C4-2B (cell line): ENCODE data around the gene RGS9.

Experiments
- CTCF ChIP-seq: fragments of 450-650 bp; conservative IDR thresholded peaks from 2 replicates; pipeline ENCODE4 v1.5.1; 2017; ENCODE audit warnings: mild to moderate bottlenecking
- ZFX ChIP-seq: fragments of 450-650 bp; IDR thresholded peaks from 2 replicates; pipeline ENCODE4 v1.6.1; 2017

DNA sequence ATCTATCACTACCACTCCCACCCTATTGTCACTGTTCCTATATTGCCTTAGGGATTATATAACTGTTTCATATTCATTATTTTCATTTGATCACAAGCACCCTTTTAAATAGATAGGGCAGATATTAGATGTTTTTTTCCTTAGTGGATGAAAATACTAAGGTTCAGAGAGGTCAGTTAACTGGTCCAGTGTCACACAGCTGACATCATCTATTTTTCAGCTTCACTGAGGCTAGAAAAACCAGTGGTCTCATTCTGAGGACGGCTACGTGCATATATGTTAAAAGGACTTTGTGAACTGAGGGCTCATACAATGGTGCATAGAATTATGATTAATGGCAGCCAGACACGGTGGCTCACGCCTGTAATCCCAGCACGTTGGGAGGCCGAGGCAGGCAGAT, 29.0 kb upstream of the RGS9 start:
- no peak for TF ChIP-seq CTCF
- TF ChIP-seq ZFX = no peak
